Measurements from ENCODE around the gene LIPN.
"Not testable (repeated sequence)": the region's sequence is repeated elsewhere in the genome, so short reads cannot be mapped to it uniquely, and the experiment has no call there.

LIPN gene, protein sequence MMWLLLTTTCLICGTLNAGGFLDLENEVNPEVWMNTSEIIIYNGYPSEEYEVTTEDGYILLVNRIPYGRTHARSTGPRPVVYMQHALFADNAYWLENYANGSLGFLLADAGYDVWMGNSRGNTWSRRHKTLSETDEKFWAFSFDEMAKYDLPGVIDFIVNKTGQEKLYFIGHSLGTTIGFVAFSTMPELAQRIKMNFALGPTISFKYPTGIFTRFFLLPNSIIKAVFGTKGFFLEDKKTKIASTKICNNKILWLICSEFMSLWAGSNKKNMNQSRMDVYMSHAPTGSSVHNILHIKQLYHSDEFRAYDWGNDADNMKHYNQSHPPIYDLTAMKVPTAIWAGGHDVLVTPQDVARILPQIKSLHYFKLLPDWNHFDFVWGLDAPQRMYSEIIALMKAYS

DNA sequence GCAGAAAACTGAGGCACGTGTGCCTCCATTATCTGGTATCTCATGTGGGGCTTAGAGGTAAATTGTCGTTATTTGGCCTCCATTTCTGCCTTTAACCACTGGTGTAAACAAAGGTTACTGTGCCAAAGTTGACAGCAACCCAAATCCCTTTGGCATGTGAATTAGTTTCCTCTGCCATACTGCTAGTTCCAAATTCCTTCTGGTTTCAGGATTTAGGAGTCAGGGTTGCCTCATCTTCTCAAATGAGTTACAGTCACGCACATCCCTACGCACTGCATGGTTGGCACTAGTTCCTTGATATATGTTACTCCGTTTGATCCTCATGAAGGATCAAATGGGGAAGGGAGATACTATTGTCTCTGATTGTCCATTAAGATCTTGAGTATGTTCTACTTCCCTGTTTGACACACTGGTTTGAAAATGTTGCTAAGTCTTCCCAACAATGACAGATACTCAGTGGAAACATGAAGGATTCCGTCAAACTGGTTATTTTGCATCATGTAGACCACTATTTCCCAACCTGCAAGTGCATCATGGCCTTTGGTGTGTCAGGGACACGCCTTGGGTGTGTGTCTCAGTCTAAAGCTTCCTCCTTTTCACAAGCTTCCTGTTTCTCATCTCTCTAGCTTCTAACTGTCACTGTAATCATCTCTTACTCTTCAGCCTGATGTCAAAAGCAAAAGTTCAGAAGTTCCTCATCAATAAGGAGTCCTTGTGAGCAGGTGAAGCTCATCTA lies at the start of gene LIPN:
LIPN (plus strand) TSS at position 655 of the 736 bp plus-strand sequence. CDS start 1,386 bp downstream, outside the sequence.
- no peak for DNase-seq

DNA sequence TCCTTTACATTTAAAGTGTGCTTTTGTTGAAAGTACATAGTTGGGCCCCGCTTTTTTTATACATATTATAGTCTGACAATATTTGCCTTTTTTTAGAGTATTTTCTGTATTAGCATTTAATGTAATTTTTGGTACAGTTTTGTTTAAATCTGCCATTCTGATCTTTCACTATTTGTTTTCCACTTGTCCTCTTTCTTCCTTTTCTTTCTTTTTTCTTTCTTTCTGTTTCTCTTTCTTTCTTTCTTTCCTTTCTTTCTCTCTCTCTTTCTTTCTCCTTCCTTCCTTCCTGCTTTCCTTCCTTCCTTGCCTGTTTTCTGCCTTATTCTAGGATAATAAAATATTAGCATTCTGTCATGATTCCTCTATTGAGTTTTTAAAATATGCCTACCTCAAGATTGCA lies 44.3 kb upstream of the LIPN start:
- no peak for DNase-seq

DNA sequence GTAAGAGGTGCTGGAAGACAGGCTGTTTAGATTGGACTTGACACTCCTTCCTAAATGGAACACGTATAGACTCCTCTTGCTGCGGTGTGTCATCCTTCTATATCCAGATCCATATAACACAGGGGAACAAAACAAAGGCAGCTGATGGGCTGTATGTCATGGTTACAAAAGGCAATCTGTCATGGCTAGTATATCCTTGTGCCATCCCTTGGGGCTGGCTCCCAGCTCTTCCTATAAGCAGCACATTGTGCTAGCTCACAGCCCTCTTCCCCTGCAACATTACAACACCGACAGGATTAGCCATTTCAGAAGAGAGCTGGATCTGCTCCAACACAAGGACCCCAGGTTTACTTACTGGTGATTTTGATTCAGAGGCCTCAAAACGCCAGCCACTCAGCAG lies 38.4 kb upstream of the LIPN start:
- DNase-seq: no peak

DNA sequence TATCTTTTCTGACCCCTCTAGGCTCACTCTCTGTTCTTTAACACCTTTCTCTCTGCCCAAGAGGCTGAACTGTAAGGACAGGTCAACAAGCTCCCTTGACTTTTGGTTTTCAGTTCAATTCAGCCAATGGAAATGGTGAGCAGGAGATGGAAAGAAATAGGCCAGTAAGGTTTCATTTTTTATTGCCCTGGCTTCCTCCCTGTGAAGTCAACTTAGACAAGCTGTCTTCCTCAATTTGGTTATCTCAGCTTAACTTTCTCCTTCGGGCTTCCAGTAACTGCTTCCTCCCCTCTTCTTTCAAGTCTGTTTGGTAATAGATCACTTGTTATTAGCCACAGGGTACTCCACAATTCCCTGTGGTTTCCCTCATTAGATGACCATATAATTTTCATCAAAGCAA lies 34.0 kb upstream of the LIPN start:
- no peak for DNase-seq

DNA sequence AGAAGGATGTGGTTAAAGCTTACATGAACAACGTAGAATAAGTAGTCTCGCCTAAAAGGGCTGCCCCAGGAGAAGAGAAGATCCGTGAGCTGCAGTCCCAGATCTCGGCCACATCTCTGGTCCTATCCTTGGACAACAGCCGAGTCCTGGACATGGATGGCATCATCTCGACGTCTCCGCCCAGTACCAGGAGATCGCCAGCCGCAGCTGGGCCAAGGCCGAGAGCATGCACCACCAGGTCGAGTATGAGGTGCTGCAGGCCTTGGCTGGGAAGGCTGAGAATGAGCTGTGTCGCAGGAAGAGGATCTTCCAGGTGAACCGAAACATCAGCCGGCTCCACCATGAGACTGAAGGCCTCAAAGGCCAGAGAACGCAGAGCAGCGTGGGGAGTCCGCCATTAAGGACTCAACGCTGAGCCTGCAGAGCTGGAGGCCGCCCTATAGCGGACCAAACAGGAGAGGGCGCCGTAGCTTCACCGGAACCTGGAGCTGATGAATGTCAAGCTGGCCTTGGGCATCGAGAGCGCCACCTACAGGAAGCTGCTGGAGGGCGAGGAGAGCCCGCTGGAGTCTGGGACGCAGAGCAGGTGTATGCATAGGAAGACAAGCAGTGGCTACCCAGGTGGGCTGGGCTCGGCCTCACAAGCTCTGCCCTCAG lies 31.6 kb upstream of the LIPN start:
- no peak for DNase-seq

DNA sequence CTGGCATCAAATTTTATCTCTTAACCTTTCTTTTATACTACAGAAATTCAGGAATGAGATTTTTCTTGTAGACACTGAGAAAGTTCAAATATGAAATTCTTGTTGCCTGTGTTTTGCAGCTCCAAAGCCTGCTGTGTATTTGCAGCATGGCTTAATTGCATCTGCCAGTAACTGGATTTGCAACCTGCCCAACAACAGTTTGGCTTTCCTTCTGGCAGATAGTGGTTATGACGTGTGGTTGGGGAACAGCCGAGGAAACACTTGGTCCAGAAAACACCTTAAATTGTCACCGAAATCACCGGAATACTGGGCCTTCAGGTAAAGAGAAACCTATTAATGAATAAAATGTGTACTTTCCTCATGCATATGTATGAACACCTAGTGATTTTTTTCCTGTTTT lies 29.0 kb upstream of the LIPN start:
- DNase-seq: no peak

DNA sequence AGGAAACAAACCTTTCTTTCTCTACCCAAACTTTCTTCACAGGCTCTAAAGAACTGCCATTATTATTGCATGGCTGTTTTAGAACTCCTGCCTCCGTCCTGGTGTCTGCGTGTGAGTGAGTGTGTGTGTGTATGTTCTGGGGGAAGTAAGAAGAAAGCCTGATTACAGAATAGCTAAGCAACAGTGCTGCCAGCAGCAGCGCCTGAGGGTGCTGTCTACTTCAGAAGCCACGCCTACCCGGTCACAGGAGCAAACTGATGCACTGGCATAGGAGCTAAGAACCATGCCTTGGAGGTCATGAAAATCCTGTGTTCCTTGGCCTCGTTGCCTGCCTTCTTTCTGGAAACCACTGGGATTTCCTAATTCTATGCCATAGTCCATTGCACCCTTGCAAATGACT lies 28.5 kb upstream of the LIPN start:
- no peak for DNase-seq

DNA sequence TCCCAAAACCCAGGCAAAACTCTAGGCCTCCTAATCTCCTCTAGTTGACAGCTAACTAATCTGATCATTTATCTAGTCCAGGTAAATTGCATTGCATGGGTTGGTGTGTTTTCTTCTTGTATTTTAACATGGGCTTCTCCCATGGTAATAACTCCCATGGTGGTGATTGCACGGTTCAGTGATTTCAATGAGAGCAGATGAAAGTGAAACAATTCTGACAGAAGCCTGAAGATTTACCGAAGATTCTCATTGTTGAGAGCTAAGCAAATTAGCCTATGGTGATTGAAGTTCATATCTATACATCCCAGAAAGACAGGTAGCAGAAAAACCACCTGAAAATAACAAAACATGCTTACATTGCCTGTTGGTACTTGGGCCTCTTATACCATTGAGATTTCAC lies 26.6 kb upstream of the LIPN start:
- DNase-seq: no peak

DNA sequence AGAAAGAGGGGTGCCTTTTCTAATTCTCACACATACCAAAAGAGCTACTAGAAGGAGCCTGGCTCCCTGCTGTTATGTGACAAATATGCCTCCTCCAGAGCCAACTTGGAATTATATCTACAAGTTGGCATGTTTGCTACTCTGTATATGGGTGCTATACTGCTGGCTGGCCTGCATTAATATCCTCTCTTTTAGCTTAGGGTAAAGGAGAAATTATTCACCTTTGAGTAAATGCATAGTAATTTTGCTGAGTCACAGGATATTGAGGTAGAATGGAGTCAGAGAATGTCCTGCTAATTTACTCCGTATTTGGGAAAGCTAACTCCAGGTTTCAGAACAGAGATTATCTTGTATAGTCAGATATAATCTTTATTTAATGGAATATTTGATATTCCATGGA lies 24.2 kb upstream of the LIPN start:
- DNase-seq: no peak

DNA sequence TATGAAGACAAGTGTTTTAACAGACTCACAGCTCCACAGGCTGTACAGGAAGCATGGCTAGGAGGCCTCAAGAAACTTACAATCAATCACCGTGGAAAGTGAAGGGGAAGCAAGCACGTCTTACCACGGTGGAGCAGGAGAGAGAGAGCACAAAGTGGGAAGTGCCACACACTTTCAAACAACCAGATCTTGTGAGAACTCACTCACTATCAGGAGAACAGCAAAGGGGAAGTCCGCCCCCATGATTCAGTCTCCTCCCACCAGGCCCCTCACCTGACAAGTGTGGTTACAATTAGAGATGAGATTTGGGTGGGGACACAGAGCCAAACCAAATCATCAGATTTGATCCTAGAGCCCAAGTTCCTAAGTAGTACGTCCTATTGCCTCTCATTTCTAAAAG lies 17.9 kb upstream of the LIPN start:
- DNase-seq: not testable (repeated sequence)

DNA sequence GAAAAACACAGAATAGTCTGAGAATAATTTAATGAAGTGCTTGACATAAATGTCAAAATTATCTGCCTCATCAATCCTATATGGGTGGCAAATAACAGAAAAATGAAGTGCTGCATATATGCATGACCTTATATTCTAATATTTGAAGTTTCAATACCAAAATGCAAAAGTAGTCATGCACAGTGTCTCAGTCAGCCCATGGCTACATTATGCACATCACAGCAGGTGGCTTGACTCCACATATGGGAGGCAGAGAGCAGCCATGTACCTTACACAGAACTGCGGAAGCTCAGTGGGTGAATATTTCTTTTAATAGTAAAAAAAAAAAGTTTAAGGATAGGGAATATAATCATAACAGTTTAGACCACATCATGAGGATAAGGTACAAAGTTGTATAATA lies 17.4 kb upstream of the LIPN start:
- no peak for DNase-seq

DNA sequence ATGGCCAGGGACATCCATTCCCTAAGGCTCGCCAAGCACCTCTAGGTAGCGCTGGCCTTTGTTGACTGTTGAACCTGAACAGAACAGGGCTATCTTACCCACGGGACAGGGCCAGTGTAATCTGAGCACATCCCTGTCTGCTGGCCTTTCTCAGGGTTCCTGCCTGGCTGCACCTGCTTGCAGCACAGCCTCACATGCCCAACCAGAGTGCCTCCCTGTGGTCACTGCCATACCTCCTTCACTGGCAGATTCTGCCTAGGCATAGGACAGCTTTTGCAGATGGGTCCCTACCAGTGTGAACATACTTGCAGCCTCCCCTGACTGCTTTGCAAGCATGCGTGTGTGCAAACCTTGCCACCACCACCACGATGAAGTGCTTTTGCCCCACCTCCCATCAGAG lies 15.8 kb upstream of the LIPN start:
- no peak for DNase-seq

DNA sequence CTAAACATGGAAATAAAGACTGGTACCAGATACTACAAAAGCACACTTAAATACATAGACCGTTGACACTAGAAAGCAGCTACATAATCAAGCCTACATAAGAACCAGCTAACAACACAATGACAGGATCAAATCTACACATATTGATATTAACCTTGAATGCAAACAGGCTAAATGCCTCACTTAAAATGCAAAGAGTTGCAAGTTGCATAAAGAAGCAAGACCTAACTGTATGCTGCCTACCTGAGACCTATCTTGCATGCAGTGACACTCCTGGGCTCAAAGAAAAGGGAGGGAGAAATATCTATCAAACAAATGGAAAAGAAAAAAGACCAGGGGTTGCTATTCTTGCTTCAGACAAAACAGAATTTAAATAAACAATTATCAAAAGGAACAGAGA lies 14.2 kb upstream of the LIPN start:
- DNase-seq: no peak

DNA sequence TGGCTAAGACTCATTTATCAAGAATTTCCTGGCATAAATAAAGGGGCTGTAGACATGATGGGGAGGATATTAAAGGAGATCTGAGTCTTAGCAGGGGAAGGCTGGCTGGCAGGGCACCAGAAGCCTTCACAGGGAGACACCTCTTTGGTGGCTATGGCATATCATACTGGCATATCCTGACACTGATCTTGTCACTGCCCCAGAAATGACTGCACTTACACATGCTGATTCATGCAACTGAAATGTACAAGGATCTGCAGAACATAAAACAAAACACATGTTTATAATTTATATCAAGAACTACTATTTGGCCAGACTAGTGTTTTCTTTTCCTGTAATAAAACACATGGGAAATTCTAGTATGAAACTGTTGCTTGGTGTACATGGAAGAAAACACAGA lies 5.5 kb upstream of the LIPN start:
- DNase-seq: no peak

DNA sequence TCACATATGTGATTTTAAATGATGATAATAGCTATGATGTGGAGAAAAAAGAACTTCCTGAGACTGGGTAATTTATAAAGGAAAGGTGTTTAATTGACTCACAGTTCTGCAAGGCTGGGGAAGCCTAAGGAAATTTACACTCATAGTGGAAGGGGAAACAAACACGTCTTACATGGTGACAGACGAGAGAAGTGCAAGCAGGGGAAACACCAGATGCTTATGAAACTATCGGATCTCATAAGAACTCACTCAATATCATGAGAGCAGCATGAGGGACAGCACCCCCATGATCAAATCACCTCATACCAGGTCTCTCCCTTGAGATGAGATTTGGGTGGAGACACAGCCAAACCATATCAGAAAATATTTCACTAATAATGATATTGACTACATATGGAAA lies 4.1 kb upstream of the LIPN start:
- no peak for DNase-seq

DNA sequence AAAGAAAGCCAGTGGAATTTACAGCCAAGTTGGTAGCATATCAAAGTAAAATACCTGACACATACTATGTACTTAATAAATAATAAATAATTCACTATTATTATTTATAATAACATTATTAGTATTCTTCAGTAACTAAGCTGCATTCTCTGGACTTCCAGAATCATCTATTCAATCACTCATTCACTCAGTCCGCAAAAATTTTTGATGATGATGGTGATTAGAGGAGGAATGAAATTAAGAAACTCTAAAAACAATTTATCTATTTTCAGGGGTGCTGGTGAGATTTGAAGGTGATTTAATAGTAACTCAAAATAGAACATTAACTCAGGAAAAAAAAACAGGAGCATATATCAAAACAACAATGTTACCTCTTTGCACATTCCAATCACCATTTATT lies 3.2 kb upstream of the LIPN start:
- DNase-seq: no peak

DNA sequence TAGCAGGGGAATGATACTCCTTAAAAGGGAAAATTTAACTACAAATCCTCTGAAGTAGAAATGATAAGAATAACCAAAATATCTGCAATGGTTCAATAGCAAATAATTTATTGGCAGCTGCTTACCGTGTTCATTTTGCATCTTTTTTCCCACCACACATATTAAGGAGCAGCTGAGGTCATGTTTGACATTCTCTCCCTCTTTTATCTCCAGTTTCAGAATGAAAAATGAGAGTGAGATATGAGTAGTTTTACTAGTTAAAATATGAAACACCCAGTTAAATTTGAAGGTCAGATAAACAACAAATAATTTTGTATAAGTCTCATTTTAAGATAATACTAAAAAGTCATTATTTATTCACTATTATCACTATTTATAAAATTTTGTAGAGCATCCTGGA lies 3.1 kb downstream of the LIPN start:
- DNase-seq: no peak

DNA sequence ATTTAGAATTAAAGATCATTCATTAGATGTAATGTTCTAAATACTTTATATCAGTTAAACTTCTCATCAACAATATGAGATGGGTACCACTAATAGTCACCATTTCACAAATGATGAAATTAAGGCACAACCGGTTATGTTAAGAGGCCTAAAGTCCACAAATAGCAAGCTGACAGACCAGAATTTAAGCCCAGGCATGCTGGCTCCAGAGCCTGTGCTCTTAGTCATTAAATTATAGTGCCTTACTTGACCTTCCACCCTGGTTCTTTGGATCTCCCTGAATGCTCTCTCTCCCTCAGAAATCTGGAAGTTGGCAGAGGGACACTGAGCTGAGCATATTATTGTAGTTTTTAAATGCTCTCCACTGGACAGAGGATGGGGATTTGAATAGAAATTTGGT lies 3.6 kb downstream of the LIPN start:
- no peak for DNase-seq

DNA sequence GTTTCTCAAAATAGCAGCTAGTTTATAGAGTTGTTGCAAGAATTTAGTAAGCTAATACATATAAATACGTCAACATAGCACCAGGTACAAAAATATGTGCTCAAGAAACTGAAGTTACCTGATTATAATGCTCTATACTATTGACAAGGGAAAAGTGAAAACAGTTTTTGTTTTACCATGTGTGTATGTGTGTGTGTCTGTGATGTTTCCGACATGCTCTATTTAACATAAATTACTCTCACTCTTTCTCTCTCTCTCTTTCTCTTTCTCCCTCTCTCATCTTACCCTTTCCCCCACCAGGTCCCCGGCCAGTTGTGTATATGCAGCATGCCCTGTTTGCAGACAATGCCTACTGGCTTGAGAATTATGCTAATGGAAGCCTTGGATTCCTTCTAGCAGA lies 4.3 kb downstream of the LIPN start:
- DNase-seq: no peak

DNA sequence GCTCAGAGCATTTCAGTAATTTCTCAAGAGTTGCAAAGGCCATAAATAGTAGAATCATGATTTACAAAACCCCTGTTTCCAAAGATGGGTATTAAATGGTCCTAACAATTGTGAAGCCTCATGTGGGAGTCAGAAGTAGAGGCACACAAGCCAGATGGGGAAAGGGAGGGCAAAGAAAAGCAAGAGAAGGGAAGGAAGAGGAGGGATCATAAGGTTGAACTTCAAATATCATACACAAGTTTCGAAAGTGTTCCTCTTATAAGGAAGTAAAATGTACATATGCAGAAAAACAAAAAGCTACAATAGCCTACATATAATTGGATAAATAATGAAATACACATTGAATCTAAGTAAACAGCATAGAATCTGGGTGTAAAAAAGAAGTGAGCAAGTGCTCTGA lies 6.0 kb downstream of the LIPN start:
- DNase-seq: no peak

DNA sequence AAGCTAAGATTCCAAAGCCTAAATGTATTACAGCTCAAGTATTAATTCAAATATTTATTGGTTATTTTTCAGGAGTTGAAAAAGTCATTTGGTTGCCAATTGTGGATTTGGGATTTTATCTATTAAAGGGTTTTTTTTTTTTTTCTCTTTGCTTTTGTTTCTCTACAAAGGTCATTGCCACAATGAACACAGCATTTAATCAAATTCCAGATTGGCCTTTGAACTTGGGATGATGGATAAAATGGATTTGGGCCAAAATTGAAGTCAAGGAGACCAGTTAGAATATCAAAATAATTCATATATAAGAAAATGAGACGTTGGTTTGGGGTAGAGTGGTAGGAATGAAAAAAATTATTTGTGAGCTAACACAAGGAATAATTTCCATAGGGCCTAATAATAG lies 9.6 kb downstream of the LIPN start:
- DNase-seq: no peak

DNA sequence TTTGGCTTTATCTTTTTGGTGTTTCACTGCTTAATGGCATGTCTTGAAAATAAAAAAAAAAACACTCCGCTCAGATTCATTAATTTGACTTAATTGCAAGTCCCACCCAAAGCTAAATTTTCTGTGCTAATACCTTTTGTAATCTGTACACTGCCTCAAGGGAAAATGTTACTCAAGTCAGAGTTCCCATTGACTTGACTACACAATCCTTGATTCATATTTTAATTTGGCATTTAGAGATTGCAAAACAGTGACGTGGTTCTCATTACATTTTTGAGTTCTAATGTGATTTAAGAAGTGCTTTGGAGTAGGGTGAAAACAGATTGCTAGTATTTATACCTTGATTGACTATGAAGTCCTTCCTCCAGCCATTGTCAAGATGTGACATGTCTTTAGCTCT lies 21.4 kb downstream of the LIPN start:
- DNase-seq: no peak

DNA sequence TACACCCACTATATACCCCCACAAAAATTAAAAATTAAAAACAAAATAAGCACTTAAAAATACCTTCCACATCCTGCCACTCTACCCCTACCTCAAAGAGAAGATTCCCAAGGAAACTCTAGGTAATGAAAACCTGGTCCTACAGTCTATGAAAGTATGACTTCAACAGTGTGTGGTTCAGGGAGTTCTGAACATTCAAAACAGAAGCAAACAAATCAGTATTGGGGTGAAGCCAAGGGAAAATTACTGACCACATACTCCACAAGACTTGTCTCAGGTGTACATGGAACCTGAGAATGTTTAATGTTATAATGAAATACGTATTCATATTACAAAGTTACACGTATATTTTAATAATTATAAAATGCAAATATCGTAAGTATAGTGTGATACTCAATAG lies 22.4 kb downstream of the LIPN start:
- no peak for DNase-seq

DNA sequence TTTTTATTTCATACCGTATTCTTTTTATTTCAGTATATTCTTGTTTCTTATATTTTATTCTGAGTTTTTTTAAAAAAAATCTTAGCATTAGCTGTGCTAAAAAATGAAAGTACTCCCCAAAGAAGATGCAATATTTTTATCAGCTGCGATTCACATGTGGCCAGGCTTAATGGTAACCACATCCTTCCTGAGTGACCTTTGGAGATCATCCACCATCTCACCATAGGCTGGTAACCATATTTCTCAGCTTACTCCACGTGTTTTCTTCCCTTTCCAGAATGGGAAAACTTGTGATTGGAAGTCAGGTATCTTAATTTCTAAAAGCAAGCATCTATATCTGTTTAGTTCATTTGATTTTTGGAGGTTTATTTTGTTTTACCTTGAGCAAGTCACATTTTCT lies 23.9 kb downstream of the LIPN start:
- no peak for DNase-seq

All from midbrain (tissue), 1 donor.